GM19023 (cell line): ENCODE measurements around the gene SMC4.
"Not testable (repeated sequence)": the region's sequence is repeated elsewhere in the genome, so short reads cannot be mapped to it uniquely, and the experiment has no call there.

Experiments
- ATAC-seq: cut with Tn5 transposase; IDR thresholded peaks from one replicate; pipeline ENCODE4 v1.9.1; 2021; ENCODE audit warnings: mild to moderate bottlenecking, moderate library complexity; ENCODE audit not compliant: unreplicated experiment

SMC4 gene

GRCh38 chr3:160399125-160400029 is at the start of gene SMC4, which contains the start of gene IFT80:
TSS of gene SMC4 (plus strand) at chr3:160399650. CDS start at chr3:160400827, 1,177 bp downstream.
TSS of gene IFT80 (minus strand) at chr3:160399225. CDS start at chr3:160384600, 14,625 bp downstream.
- ATAC-seq = peak; percentile 90

- ATAC-seq = no peak
Measured at GRCh38 chr3:160355826-160356225, 43.6 kb upstream of the SMC4 start.

GRCh38 chr3:160362896-160363295 is 36.6 kb upstream of the SMC4 start:
- not testable (repeated sequence) for ATAC-seq

GRCh38 chr3:160365869-160366522 is 33.5 kb upstream of the SMC4 start:
- ATAC-seq = no peak

GRCh38 chr3:160368804-160369203 is 30.6 kb upstream of the SMC4 start:
- ATAC-seq = no peak

GRCh38 chr3:160369784-160370183 is 29.7 kb upstream of the SMC4 start:
- ATAC-seq = no peak

GRCh38 chr3:160370987-160371857 is 28.2 kb upstream of the SMC4 start:
- no peak for ATAC-seq

GRCh38 chr3:160372780-160373179 is 26.7 kb upstream of the SMC4 start:
- ATAC-seq = no peak

- no peak for ATAC-seq
Measured at GRCh38 chr3:160373655-160374054, 25.8 kb upstream of the SMC4 start.

- no peak for ATAC-seq
Measured at GRCh38 chr3:160374472-160374871, 25.0 kb upstream of the SMC4 start.

- ATAC-seq = no peak
Measured at GRCh38 chr3:160374925-160375324, 24.5 kb upstream of the SMC4 start.

GRCh38 chr3:160376681-160377080 is 22.8 kb upstream of the SMC4 start:
- no peak for ATAC-seq

- no peak for ATAC-seq
Measured at GRCh38 chr3:160378331-160379109, 20.9 kb upstream of the SMC4 start.

- ATAC-seq = no peak
Measured at GRCh38 chr3:160379628-160380214, 19.7 kb upstream of the SMC4 start.

- ATAC-seq = no peak
Measured at GRCh38 chr3:160381470-160381869, 18.0 kb upstream of the SMC4 start.

- no peak for ATAC-seq
Measured at GRCh38 chr3:160384639-160385318, 14.7 kb upstream of the SMC4 start.

- no peak for ATAC-seq
Measured at GRCh38 chr3:160390565-160391138, 8.8 kb upstream of the SMC4 start.

GRCh38 chr3:160392798-160393197 is 6.7 kb upstream of the SMC4 start:
- no peak for ATAC-seq
